H1 (cell line): ENCODE data around the gene MAGEA9B.
"Not testable (repeated sequence)": the region's sequence is repeated elsewhere in the genome, so short reads cannot be mapped to it uniquely, and the experiment has no call there.

Experiments used
- POLR2A ChIP-seq, 2 experiments: IDR thresholded peaks; 1 replicate in 1 of 2; 2 replicates in 1 of 2; pipeline ENCODE4 v1.6.1; 2011; ENCODE audit warnings: low read depth in 2 of 2, low read length in 2 of 2, mild to moderate bottlenecking in 2 of 2; ENCODE audit errors: control extremely low read depth in 1 of 2
- POLR2AphosphoS5 ChIP-seq: IDR thresholded peaks from 2 replicates; pipeline ENCODE4 v1.6.1; 2011; ENCODE audit warnings: low read depth, low read length

- not testable (repeated sequence) for TF ChIP-seq POLR2A (IDR thresholded peaks at IDR 0.05; ENCODE audit: control extremely low read depth in 1 of 2, low read depth in 2 of 2, low read length in 2 of 2); POLR2AphosphoS5
Measured at GRCh38 chrX:149585631-149586030, 1.6 kb downstream of the MAGEA9B start.
